GM18517 (cell line): ENCODE data around the gene HORMAD1.
A peak's percentile ranks its signal among the peaks of the same experiment; 100 is the strongest.
"Not testable (repeated sequence)": the region's sequence is repeated elsewhere in the genome, so short reads cannot be mapped to it uniquely, and the experiment has no call there.

Experiments used
- ATAC-seq: cut with Tn5 transposase; IDR thresholded peaks from one replicate; pipeline ENCODE4 v1.9.1; 2021; ENCODE audit warnings: mild to moderate bottlenecking, moderate library complexity; ENCODE audit not compliant: unreplicated experiment

HORMAD1 gene, protein sequence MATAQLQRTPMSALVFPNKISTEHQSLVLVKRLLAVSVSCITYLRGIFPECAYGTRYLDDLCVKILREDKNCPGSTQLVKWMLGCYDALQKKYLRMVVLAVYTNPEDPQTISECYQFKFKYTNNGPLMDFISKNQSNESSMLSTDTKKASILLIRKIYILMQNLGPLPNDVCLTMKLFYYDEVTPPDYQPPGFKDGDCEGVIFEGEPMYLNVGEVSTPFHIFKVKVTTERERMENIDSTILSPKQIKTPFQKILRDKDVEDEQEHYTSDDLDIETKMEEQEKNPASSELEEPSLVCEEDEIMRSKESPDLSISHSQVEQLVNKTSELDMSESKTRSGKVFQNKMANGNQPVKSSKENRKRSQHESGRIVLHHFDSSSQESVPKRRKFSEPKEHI

GRCh38 chr1:150720703-150721102 is at the start of gene HORMAD1:
Gene HORMAD1 (minus strand): TSS chr1:150720895. CDS start chr1:150719505, 1,390 bp downstream.
- ATAC-seq: no peak

GRCh38 chr1:150767704-150768103 is 47.0 kb upstream of the HORMAD1 start:
- not testable (repeated sequence) for ATAC-seq

GRCh38 chr1:150765977-150766301 is 45.2 kb upstream of the HORMAD1 start:
- not testable (repeated sequence) for ATAC-seq

DNA sequence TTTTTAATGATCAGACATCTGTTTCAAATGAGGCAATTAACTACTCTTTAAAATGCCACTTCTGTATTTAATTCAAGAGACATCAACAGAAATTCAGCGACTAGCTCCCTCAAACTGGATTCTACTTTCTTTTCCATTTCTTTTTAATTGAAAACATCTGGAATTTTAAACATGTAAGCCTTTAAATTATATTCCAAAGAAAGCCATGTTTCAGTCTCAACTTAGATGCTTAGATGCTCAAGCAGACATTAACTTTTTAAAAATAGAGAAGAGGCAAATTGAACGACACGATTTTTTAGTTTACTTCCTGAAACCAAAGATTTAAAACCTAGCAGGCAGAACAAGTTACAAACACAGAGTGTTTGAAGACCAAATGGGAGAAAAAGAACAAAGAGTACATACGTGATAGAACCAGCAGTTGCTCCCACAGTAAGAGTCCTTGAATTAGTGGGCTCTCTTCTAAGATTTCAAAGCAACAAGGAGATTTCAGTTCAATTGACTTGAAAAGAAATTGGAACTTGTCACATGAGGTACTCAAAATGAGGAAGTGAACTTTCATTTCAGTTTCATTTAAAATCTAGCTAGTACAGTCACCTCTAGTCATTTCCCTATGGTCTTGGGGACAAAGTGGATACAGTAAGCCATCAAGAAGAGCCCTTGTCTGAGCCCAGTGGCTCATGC is 44.7 kb upstream of the HORMAD1 start, which contains the start of gene CTSS:
CTSS (minus strand) TSS at position 483 of the 681 bp plus-strand sequence. CDS start 1,015 bp downstream, outside the sequence.
- peak; percentile 86 for ATAC-seq

DNA sequence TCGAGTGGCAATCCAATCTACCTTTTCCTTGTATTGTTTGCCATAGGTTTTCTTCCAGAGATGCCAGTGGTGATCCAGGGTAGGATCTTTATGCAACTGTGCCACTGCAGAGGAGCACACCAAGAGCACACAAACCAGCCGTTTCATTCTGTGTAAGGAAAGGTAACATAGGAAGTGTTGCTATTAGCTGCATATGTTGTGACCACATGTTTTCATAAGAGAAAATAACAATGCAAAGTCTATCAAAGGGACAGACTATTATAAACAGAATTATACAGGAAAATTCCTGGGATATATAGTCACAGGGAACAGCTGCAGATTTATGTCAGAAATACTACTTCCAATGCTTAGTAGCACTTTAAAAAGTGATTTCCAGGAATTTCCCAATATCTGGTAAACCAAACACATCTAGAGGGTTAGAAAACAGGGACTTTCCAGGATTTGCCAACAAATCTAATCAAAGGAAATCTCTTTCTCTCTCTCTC is 44.0 kb upstream of the HORMAD1 start:
- ATAC-seq: no peak

DNA sequence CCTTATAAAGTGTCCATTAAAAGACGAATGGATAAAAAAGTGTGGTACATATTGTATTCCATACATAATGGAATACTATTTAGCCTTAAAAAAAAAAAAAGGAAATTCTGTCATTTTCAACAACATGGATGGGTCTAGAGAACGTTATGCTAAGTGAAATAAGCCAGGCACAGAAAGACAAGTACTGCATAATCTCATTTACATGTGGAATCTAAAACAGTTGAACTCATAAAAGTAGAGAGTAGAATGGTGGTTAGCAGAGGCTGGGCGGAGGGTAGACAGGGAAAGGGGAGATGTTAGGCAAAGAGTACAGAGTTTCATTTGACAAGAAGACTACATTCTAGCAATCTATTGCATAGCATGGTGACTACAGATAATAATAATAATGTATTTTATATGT is 42.3 kb upstream of the HORMAD1 start:
- ATAC-seq: no peak

DNA sequence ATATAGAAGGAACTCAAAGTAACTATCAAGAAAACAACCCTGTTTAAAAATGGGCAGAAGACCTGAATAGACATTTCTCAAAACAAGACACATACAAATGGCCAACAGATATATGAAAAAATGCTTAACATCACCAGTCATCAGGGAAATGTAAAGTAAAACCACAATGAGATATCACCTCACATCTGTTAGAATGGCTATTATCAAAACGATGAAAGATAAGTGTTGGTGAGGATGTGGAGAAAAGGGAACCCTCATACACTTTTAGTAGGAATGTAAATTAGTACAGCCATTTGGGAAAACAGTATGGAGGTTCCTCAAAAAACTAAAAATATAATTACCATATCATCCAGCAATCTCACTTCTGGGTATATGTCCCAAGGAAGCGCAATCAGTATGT is 41.9 kb upstream of the HORMAD1 start:
- no peak for ATAC-seq

DNA sequence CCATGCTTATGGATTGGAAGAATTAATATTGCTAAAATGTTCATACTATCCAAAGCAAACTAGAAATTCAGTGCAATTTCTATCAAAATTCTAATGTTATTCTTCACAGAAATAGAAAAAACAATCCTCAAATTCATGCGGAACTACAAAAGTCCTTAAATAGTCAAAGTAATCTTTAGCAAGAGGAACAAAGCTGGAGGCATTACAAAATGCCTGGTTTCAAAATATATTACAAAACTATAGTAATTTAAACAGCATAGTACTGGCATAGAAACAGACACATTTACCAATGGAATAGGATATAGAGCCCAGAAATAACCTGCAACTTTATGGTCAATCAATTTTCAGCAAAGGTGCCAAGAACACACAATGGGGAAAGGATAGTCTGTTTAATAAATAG is 41.1 kb upstream of the HORMAD1 start:
- ATAC-seq: no peak

DNA sequence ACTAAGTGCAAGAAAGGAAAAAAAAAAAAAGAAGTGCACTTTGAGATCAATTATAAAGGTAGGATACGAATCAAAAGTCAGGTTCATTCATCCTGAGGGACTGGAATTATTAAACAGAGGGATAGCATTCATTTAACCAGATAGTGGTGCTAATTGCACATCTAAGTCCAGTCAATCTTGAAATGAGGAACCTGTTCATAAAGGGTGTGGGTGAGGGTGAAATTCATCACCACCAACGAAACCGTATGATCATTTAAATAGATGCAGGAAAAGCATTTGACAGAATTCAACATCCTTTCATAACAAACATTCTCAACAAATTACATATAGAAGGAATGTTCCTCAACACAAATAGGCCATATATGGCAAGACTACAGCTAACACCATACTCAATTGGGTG is 39.3 kb upstream of the HORMAD1 start:
- no peak for ATAC-seq

DNA sequence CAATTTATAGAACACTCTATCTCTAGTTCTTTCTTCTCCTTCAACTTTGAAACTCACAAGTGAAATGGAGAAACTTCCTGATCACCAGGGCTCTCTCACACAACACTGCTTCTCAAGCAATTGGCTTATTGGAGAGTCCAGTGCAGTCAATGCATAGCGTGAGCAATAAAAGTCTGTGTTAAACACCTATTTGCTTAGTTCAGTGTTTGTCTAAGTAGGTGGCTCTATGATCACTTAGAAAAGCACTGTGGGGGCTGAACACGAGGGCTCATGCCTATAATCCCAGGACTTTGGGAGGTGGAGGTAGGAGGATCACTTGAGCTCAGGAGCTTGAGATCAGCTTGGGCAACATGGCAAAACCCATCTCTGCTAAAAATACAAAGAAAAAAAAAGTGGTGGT is 32.7 kb upstream of the HORMAD1 start:
- no peak for ATAC-seq

DNA sequence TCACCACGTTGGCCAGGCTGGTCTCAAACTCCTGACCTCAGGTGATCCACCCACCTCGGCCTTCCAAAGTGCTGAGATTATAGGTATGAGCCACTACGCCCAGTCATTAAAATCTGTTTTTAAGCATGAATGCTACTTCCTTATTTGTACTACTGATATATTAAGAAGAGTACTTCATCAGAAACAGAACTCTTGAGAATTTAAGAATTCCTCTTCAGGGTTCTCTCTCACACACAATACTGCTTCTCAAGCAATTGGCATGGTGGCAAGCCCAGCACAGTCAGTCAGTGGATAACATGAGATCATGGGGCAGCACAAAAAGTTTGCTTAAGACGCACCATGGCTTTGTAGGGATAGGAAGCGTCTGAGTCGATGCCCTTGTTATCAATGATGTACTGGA is 30.7 kb upstream of the HORMAD1 start:
- no peak for ATAC-seq

DNA sequence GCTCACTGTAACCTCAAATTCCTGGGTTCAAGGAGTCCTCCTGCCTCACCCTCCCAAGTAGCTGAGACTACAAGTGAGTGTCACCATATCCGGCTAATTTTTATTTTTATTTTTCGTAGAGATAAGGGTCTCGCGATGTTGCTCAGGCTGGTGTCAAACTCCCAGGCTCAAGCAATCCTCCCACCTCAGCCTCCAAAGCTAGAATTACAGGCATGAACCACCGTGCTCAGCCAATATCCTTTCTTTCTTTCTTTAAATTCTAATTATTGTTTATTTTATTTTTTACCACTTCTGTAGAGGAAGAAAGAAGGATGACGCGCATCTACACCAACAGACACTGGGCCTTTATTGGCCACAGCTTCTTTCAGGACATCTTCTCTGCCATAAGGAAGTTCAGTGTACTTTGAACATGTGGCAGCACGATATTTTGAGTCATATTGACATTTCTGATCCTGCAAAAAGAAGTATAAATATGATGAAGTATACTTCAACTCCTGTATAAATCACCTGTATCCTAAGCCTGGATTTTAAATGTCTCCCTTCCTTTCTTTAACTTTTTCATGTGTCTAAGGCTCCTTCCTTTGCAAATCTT is 29.1 kb upstream of the HORMAD1 start:
- ATAC-seq: no peak

DNA sequence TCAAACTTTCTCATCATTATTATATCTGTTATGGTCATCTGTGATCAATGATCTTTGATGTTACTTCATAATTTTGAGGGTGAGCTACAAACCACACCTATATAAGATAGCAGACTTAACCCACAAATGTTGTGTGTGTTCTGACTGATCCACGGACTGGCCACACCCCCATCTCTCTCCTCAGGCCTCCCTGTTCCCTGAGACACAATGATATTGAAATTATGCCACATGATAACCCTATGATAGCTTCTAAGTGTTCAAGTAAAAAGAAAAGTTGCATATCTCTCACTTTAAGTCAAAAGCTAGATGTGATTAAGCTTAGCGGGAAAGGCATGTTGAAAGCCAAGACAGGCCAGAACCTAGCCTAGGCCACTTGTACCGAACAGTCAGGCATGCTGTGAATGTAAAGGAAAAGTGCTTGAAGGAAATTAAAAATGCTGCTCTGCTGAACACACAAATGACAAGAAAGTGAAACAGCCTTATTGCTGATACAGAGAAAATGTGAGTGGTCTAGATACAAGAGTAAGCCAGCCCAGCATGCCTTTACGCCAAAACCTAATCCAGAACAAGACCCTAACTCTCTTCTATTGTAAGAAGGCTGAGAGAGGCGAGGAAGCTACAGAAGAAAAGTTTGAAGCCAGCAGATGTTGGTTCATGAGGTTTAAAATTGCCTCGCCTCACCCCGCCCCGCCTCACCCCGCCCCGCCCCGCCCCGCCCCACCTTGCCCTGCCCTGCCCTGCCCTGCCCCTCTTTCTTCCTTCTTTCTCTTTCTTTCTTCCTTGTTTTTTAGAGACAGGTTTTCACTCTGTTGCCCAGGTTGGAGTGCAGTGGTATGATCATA is 28.4 kb upstream of the HORMAD1 start:
- ATAC-seq: no peak

GRCh38 chr1:150730130-150730721 is 9.5 kb upstream of the HORMAD1 start:
- no peak for ATAC-seq

DNA sequence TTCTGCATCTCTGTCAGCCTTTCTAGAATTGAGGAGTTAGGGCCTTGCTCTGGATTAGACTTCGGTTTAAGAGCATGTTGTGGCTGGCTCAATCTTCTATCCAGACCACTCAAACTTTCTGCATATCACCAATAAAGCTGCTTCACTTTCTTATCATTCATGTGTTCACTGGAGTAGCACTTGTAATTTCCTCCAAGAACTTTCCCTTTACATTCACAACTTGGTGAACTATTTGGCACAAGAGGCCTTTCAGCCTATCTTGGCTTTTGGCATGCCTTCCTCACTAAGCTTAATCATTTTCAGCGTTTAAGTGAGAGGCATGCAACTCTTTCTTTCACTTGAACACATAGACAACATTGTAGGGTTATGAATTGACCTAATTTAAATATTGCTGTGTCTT is 3.6 kb upstream of the HORMAD1 start:
- ATAC-seq: no peak

DNA sequence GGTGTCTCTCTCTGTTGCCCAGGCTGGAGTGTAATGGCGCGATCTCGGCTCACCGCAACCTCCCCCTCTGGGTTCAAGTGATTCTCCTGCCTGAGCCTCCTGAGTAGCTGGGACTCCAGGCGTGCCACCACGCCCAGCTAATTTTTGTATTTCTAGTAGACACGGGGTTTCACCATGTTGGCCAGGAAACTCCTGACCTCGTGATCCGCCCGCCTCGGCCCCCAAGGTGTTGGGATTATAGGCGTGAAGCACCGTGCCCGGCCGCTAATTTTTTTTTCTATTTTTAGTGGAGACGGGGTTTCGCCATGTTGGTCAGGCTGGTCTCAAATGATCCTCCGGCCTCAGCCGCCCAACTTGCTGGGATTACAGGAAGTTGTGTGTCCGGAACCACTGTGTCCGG is 597 bp downstream of the HORMAD1 start:
- no peak for ATAC-seq

DNA sequence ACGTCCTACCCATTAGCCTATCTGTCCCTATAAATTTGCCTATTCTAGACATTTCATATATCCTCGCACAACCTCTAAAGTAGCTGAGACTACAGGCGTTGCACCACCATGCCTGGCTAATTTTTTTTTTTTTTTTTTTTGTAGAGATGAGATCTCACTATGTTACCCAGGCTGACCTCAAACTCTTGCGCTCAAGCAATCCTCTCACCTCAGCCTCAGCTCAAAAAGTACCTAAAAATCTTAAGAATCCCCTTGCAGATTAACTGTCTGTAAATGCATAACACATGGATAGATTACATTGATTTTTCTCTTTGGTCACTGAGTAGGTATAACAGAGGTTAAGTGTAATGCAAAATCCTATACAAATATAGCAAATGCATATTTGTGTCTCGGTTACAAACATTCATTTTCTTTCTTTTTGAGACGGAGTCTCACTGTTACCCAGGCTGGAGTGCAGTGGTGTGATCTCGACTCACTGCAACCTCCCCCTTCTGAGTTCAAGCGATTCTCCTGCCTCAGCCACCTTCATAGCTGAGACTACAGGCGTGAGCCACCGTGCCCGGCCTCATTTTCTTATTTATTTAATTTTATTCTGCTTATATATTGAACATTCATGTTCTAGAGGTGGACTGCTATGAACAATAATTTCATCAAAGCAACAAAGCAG is 2.3 kb downstream of the HORMAD1 start:
- ATAC-seq: no peak

- ATAC-seq: not testable (repeated sequence)
Measured at GRCh38 chr1:150709031-150709430, 11.7 kb downstream of the HORMAD1 start.

DNA sequence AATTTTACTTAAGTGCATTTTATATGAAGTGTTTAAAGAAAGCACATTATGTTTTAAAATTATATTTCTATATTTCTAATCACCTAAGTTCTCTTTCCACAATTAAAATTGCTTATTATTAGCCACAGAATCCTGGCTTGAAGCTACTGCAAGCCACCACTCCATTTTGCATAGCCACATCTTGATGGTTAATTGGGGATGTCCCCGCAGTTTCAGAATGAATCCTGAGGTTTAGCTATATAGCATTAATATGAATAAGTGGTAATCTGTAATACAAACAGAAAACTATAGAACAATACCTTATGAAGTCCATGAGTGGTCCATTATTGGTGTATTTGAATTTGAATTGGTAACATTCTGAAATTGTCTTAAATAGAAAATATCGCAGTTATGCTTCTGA is 12.1 kb downstream of the HORMAD1 start:
- ATAC-seq: no peak

- ATAC-seq: no peak
Measured at GRCh38 chr1:150706091-150706490, 14.6 kb downstream of the HORMAD1 start.
